Neural progenitor cell (in vitro differentiated cells): Measurements from ENCODE around the gene HSPA1A. TPM values are rescaled to one million over a fixed set of nuclear protein-coding genes. Genes with fewer than 3 reads are reported as not detected.
A peak's percentile ranks its signal among the peaks of the same experiment; 100 is the strongest.
"Not testable (repeated sequence)": the region's sequence is repeated elsewhere in the genome, so short reads cannot be mapped to it uniquely, and the experiment has no call there.

Experiments
- DNase-seq: peaks from one replicate; pipeline ENCODE4 v3.0.0-alpha.2; 2016; ENCODE audit warnings: low spot score
- H2AFZ ChIP-seq: fragments of 200-600 bp; sonication (generic); replicated peaks from 2 replicates; pipeline ENCODE4 v1.6.1; 2016; ENCODE audit warnings: antibody characterized with exemption
- H3F3A ChIP-seq: fragments of 200-600 bp; sonication (generic); 2 replicates; pipeline ENCODE4 v1.6.1; 2016; ENCODE audit warnings: antibody characterized with exemption, low read depth
- H3K27ac ChIP-seq: fragments of 200-600 bp; sonication (generic); 2 replicates; pipeline ENCODE4 v1.5.1; 2016; ENCODE audit warnings: mild to moderate bottlenecking
- H3K27me3 ChIP-seq: fragments of 200-600 bp; sonication (generic); 2 replicates; pipeline ENCODE4 v1.6.1; 2016; ENCODE audit warnings: mild to moderate bottlenecking, moderate library complexity
- H3K36me3 ChIP-seq: fragments of 200-600 bp; sonication (generic); 2 replicates; pipeline ENCODE4 v1.5.1; 2016
- H3K4me1 ChIP-seq: fragments of 200-600 bp; sonication (generic); 2 replicates; pipeline ENCODE4 v1.6.1; 2016; ENCODE audit warnings: mixed run types
- H3K4me2 ChIP-seq: fragments of 200-600 bp; sonication (generic); 2 replicates; pipeline ENCODE4 v1.6.1; 2016
- H3K4me3 ChIP-seq: fragments of 200-600 bp; sonication (generic); 2 replicates; pipeline ENCODE4 v1.5.1; 2016
- H3K79me2 ChIP-seq: fragments of 200-600 bp; sonication (generic); 2 replicates; pipeline ENCODE4 v1.6.1; 2016; ENCODE audit warnings: low read depth
- H3K9ac ChIP-seq: fragments of 200-600 bp; sonication (generic); 2 replicates; pipeline ENCODE4 v1.6.1; 2016
- H3K9me3 ChIP-seq: fragments of 200-600 bp; sonication (generic); 2 replicates; pipeline ENCODE4 v1.5.1; 2016; ENCODE audit warnings: low read depth
- H4K20me1 ChIP-seq: fragments of 200-600 bp; sonication (generic); 2 replicates; pipeline ENCODE4 v1.6.1; 2016; ENCODE audit warnings: low read depth
- H3K27ac Mint-ChIP-seq: 3 replicates; pipeline ENCODE4 v1.8.0; 2021; ENCODE audit warnings: mixed read lengths
- H3K27me3 Mint-ChIP-seq: 2 replicates; pipeline ENCODE4 v1.8.0; 2022; ENCODE audit warnings: low read depth, mild to moderate bottlenecking, inconsistent platforms, moderate library complexity, mixed read lengths; ENCODE audit not compliant: insufficient read depth
- H3K36me3 Mint-ChIP-seq: 3 replicates; pipeline ENCODE4 v1.8.0; 2021; ENCODE audit warnings: mixed read lengths
- H3K4me1 Mint-ChIP-seq: 3 replicates; pipeline ENCODE4 v1.8.0; 2021; ENCODE audit warnings: mixed read lengths
- H3K4me3 Mint-ChIP-seq: 3 replicates; pipeline ENCODE4 v1.8.0; 2021; ENCODE audit warnings: mild to moderate bottlenecking, moderate library complexity, mixed read lengths
- H3K9me3 Mint-ChIP-seq: 3 replicates; pipeline ENCODE4 v1.8.0; 2020; ENCODE audit warnings: mixed read lengths
- EZH2 ChIP-seq: fragments of 200-600 bp; sonication (generic); IDR thresholded peaks from 2 replicates; pipeline ENCODE4 v1.6.1; 2017; ENCODE audit warnings: antibody characterized with exemption, mild to moderate bottlenecking, moderate library complexity
- EZH2phosphoT487 ChIP-seq: fragments of 200-600 bp; sonication (generic); IDR thresholded peaks from 2 replicates; pipeline ENCODE4 v1.6.1; 2017; ENCODE audit warnings: antibody characterized with exemption
- total RNA-seq: library from RNA; depleted of rRNA; stranded (reverse); fragments of >200 nt; gene quantifications from 2 replicates; pipeline ENCODE4 v1.2.3, GENCODE V29; 2015; ENCODE audit warnings: low replicate concordance
- TF ChIP-seq, protein P1 (sequence below): fragments of 200-600 bp; sonication (generic); IDR thresholded peaks from 2 replicates; pipeline ENCODE4 v1.5.1; 2017; ENCODE audit warnings: antibody characterized with exemption, mild to moderate bottlenecking

The HSPA1A gene
- total RNA-seq, 1 donor from 2014 or later = 36.0 TPM

DNA sequence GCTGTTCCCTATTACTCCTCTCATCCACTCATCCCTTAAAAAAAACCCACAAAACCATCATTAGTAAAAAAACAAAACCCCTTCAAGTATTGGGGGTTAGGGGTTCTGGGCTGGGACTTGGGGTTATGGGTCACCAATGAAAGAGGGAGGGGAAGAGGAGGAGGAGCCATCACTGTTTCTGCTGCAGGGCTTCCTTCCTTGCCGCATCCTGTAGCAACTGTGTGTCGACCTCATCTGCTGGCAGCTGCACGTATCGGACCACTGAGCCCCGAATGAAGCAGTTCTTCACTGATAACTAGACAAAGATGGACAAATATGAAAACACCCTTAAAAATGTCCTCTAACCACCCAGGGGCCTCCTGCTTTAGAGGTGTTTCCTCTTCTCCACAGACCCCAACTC is 17.8 kb upstream of the HSPA1A start:
- Histone ChIP-seq H3K4me2 (no peak overlapping the region), H3K27me3 (no peaks in the 10 kb centered on the region), H4K20me1 (no peaks in the 10 kb centered on the region), H3K4me1 (peaks cover 7% of the 10 kb centered on the region), H3K9ac (no peak overlapping the region), H2AFZ (no peak overlapping the region), H3K4me3 (no peak overlapping the region), H3K79me2 (peaks cover 53% of the 10 kb centered on the region), H3K9me3 (no peaks in the 10 kb centered on the region), H3F3A (peaks cover 36% of the 10 kb centered on the region), H3K36me3 (no peaks in the 10 kb centered on the region), H3K27ac (no peak overlapping the region)
- no peaks in the 10 kb centered on the region for H3K27me3 Mint-ChIP-seq
- no peak overlapping the region for H3K27ac Mint-ChIP-seq
- TF ChIP-seq EZH2 (no peak), EZH2phosphoT487 (no peak)
- TF ChIP-seq, protein P1, sequence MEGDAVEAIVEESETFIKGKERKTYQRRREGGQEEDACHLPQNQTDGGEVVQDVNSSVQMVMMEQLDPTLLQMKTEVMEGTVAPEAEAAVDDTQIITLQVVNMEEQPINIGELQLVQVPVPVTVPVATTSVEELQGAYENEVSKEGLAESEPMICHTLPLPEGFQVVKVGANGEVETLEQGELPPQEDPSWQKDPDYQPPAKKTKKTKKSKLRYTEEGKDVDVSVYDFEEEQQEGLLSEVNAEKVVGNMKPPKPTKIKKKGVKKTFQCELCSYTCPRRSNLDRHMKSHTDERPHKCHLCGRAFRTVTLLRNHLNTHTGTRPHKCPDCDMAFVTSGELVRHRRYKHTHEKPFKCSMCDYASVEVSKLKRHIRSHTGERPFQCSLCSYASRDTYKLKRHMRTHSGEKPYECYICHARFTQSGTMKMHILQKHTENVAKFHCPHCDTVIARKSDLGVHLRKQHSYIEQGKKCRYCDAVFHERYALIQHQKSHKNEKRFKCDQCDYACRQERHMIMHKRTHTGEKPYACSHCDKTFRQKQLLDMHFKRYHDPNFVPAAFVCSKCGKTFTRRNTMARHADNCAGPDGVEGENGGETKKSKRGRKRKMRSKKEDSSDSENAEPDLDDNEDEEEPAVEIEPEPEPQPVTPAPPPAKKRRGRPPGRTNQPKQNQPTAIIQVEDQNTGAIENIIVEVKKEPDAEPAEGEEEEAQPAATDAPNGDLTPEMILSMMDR = no peak
- H3K4me1 Mint-ChIP-seq = peaks cover 14% of the 10 kb centered on the region
- H3K4me3 Mint-ChIP-seq = peak overlapping the region; percentile 31
- no peak for DNase-seq
- H3K36me3 Mint-ChIP-seq = peaks cover 9% of the 10 kb centered on the region
- no peaks in the 10 kb centered on the region for H3K9me3 Mint-ChIP-seq

DNA sequence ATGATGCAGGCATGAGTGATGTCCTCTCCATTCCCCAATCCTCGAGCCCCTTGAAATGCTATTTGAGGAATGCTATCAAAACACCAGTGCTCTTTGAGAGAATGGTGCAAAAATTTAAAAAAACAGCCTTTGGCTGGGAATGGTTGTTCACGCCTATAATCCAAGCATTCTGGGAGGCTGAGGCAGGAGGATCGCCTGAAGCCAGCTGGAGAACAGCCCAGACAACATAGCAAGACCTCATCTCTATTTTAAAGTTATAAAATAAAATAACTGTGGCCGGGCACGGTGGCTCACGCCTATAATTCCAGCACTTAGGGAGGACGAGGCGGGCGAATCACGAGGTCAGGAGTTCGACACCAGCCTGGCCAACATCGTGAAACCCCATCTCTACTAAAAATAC is 15.6 kb upstream of the HSPA1A start:
- Histone ChIP-seq H3K4me1 (no peaks in the 10 kb centered on the region), H4K20me1 (no peaks in the 10 kb centered on the region), H3K9ac (no peak overlapping the region), H3K9me3 (no peaks in the 10 kb centered on the region), H3K4me3 (no peak overlapping the region), H3K36me3 (no peaks in the 10 kb centered on the region), H3F3A (peaks cover 36% of the 10 kb centered on the region), H3K27ac (no peak overlapping the region), H3K4me2 (no peak overlapping the region), H3K27me3 (no peaks in the 10 kb centered on the region), H3K79me2 (peaks cover 60% of the 10 kb centered on the region), H2AFZ (no peak overlapping the region)
- Mint-ChIP-seq H3K9me3 (no peaks in the 10 kb centered on the region), H3K36me3 (peaks cover 11% of the 10 kb centered on the region), H3K27me3 (no peaks in the 10 kb centered on the region), H3K4me3 (no peak overlapping the region), H3K27ac (no peak overlapping the region), H3K4me1 (peaks cover 4% of the 10 kb centered on the region)
- DNase-seq = no peak
- TF ChIP-seq EZH2phosphoT487 (no peak), EZH2 (no peak)
- TF ChIP-seq, protein P1 = no peak

DNA sequence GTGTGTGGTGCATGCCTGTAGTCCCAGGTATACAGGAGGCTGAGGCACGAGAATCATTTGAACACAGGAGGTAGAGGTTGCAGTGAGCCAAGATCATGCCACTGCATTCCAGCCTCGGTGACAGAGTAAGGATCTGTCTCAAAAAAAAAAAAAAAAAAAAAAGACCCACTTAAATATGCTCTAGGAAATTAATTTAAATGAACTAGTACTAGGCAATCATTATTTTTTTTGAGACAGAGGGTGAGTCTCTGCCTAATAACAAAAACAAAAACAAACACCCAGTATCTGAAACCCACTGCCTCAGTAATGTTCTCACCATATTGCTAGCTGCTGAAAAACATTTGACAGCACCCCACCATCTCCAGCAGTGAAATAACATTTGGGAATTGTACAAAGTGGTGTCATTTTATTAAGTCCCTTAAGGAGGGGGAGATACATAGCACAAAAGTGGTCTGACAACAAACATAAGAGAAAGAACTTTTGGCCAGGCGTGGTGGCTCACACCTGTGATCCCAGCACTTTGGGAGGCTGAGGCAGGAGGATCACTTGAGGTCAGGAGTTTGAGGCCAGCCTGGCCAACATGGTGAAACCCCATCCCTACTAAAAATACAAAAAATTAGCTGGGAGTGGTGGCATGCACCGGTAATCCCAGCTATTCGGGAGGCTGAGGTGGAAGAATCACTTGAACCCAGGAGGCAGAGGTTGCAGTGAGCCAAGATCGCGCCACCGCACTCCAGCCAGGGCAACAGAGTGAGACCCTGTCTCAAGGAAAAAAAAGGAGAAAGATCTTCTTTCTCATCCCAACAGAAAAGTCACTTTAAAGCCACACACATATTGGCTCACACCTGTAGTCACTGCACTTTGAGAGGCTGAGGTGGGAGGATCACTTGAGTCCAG is 14.1 kb upstream of the HSPA1A start:
- Histone ChIP-seq H3K79me2 (peaks cover 68% of the 10 kb centered on the region), H3F3A (peaks cover 34% of the 10 kb centered on the region)
- H3K9me3 Mint-ChIP-seq, H4K20me1 ChIP-seq, H3K9ac ChIP-seq, H3K36me3 ChIP-seq, H3K4me1 Mint-ChIP-seq, H3K27me3 ChIP-seq, H3K9me3 ChIP-seq, H2AFZ ChIP-seq, H3K4me2 ChIP-seq, H3K27ac Mint-ChIP-seq, H3K4me1 ChIP-seq, H3K27ac ChIP-seq, H3K4me3 ChIP-seq, H3K4me3 Mint-ChIP-seq, H3K27me3 Mint-ChIP-seq, DNase-seq: not testable (repeated sequence)
- H3K36me3 Mint-ChIP-seq = peaks cover 11% of the 10 kb centered on the region

DNA sequence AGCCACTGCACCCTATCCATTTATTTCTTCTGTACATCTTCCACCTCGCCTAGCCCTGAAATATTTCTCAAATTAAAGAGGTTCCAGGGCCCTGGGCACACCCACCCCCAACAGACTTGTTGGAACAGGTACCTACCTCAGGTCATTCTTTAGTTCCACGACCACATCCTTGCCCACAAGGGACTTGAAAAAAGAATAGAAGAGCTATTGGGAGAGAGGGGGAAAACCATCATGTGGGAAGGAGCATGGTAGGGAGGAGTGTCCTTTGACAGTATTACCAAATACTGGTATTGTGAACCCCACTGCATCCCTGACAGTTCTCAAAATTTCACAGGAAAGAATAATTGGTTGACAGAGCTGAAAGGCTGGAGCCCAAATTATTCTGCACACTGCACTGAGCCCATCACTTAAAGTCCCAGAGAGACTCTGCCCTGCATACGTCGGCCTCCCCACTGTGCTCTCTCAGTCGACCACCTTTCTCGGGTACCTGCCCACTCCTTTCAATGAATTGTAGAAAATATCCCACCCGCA is 9.3 kb upstream of the HSPA1A start:
- H2AFZ ChIP-seq = peak overlapping the region; percentile 79

More for the DNA sequence above, 9.3 kb upstream of the HSPA1A start:
- peaks cover 7% of the 10 kb centered on the region for H3K4me1 Mint-ChIP-seq
- no peaks in the 10 kb centered on the region for H3K36me3 ChIP-seq
- H3K27me3 Mint-ChIP-seq = peaks cover 4% of the 10 kb centered on the region
- no peaks in the 10 kb centered on the region for H3K9me3 ChIP-seq
- DNase-seq = no peak
- H3K9me3 Mint-ChIP-seq = no peaks in the 10 kb centered on the region
- TF ChIP-seq, protein P1 = no peak
- TF ChIP-seq EZH2phosphoT487 = no peak
- no peak for TF ChIP-seq EZH2
- H3K36me3 Mint-ChIP-seq = peaks cover 5% of the 10 kb centered on the region
- H3K4me3 ChIP-seq = peak overlapping the region; percentile 89
- peak overlapping the region; percentile 36 for H3K27ac Mint-ChIP-seq
- H3K9ac ChIP-seq = peak overlapping the region; percentile 79
- H4K20me1 ChIP-seq = no peaks in the 10 kb centered on the region
- H3K4me1 ChIP-seq = peaks cover 13% of the 10 kb centered on the region
- peak overlapping the region; percentile 89 for H3K27ac ChIP-seq
- H3K27me3 ChIP-seq = no peaks in the 10 kb centered on the region
- H3F3A ChIP-seq = peaks cover 24% of the 10 kb centered on the region
- H3K79me2 ChIP-seq = peaks cover 57% of the 10 kb centered on the region
- H3K4me2 ChIP-seq = peak overlapping the region; percentile 97
- H3K4me3 Mint-ChIP-seq = peak overlapping the region; percentile 93
